H1 (cell line): ENCODE results near the gene ETV4. TPM values are rescaled to one million over a fixed set of nuclear protein-coding genes. Genes with fewer than 3 reads are reported as not detected.
A peak's percentile ranks its signal among the peaks of the same experiment; 100 is the strongest.

ENCODE experiments used
- CTCF ChIA-PET: fragments of 300-600 bp; sonication (Branson Sonifier 250); formaldehyde crosslinking; loops from one replicate; lab custom pipeline; 2021; ENCODE audit not compliant: partially characterized antibody; lab: Charles Lee
- POLR2A ChIA-PET: fragments of 300-600 bp; sonication (Branson Sonifier 250); formaldehyde crosslinking; loops from one replicate; lab custom pipeline; 2021; ENCODE audit warnings: inconsistent platforms; ENCODE audit not compliant: partially characterized antibody; lab: Charles Lee
- DNase-seq, 2 experiments: peaks; one replicate each; pipeline versions ENCODE4 v3.0.0 to v3.0.0-alpha.2; 2010 to 2022; ENCODE audit warnings: low spot score in 2 of 2, low read depth in 1 of 2, mixed read lengths in 1 of 2
- FAIRE-seq: peaks from 2 replicates; lab custom pipeline; 2011; peaks lifted over from hg19 to GRCh38; lab: Jason Lieb, UNC
- H2AFZ ChIP-seq: 2 replicates; pipeline ENCODE4 v1.8.1; 2012; ENCODE audit warnings: low read length, inconsistent platforms
- H2AK5ac ChIP-seq: 2 replicates; pipeline ENCODE4 v1.6.1; 2013; ENCODE audit warnings: low read depth, low read length
- H2BK120ac ChIP-seq: replicated peaks from 2 replicates; pipeline ENCODE3; 2013; ENCODE audit warnings: low read depth, low read length, inconsistent platforms
- H2BK12ac ChIP-seq: 2 replicates; pipeline ENCODE4 v1.6.1; 2013; ENCODE audit warnings: low read depth, low read length
- H2BK15ac ChIP-seq: 2 replicates; pipeline ENCODE4 v1.6.1; 2013; ENCODE audit warnings: low read length
- H2BK20ac ChIP-seq: 2 replicates; pipeline ENCODE4 v1.6.1; 2013; ENCODE audit warnings: low read length
- H2BK5ac ChIP-seq: 2 replicates; pipeline ENCODE4 v1.6.1; 2013; ENCODE audit warnings: low read depth, low read length
- H3K14ac ChIP-seq: 2 replicates; pipeline ENCODE4 v1.6.1; 2013; ENCODE audit warnings: inconsistent platforms; ENCODE audit not compliant: insufficient read length
- H3K18ac ChIP-seq: 2 replicates; pipeline ENCODE4 v1.6.1; 2013; ENCODE audit warnings: low read length; ENCODE audit errors: extremely low read depth
- H3K23ac ChIP-seq: 2 replicates; pipeline ENCODE4 v1.6.1; 2013; ENCODE audit warnings: inconsistent platforms; ENCODE audit not compliant: insufficient read length
- H3K23me2 ChIP-seq: 2 replicates; pipeline ENCODE4 v1.6.1; 2013; ENCODE audit warnings: low read depth, low read length
- H3K27ac ChIP-seq: 2 replicates; pipeline ENCODE4 v1.6.1; 2011; ENCODE audit warnings: low read depth, low read length, inconsistent platforms
- H3K27me3 ChIP-seq, 4 experiments: replicated peaks in 1 of 4; 1 replicate in 1 of 4; 2 replicates in 3 of 4; pipeline versions ENCODE4 v1.6.1 to v1.8.1; 2011 to 2013; ENCODE audit warnings: low read length in 3 of 4, mild to moderate bottlenecking in 3 of 4, inconsistent platforms in 2 of 4, mixed read lengths in 2 of 4, moderate library complexity in 1 of 4; ENCODE audit not compliant: control insufficient read depth in 3 of 4, insufficient read depth in 3 of 4; ENCODE audit errors: extremely low read depth in 1 of 4
- H3K36me3 ChIP-seq, 4 experiments: 2 replicates each; pipeline versions ENCODE4 v1.6.1 to v1.8.1; 2011 to 2013; ENCODE audit warnings: mild to moderate bottlenecking in 4 of 4, low read length in 3 of 4, moderate library complexity in 2 of 4, control low read depth in 1 of 4, inconsistent platforms in 1 of 4; ENCODE audit not compliant: insufficient read depth in 4 of 4, control insufficient read depth in 2 of 4
- H3K4ac ChIP-seq: replicated peaks from 2 replicates; pipeline ENCODE3; 2013; ENCODE audit warnings: low read length, low read depth, mixed read lengths, inconsistent platforms; ENCODE audit not compliant: insufficient read length
- H3K4me1 ChIP-seq, 4 experiments: replicated peaks in 1 of 4; 1 replicate in 1 of 4; 2 replicates in 3 of 4; pipeline versions ENCODE4 v1.6.1 to v1.8.1; 2011 to 2013; ENCODE audit warnings: low read length in 3 of 4, inconsistent platforms in 2 of 4, mixed read lengths in 1 of 4; ENCODE audit not compliant: insufficient read depth in 4 of 4, control insufficient read depth in 3 of 4
- H3K4me2 ChIP-seq, 2 experiments: 2 replicates each; pipeline versions ENCODE4 v1.6.1 to v1.8.1; 2011 to 2013; ENCODE audit warnings: low read depth in 2 of 2, low read length in 2 of 2, control low read depth in 1 of 2, inconsistent platforms in 1 of 2, mild to moderate bottlenecking in 1 of 2; ENCODE audit not compliant: insufficient read depth in 1 of 2
- H3K4me3 ChIP-seq, 4 experiments: fragments of 200-600, 300-600 bp in 1 of 4; sonication (generic), shearing (Covaris generic), sonication (Bioruptor Twin) in 1 of 4; 2 replicates each; pipeline versions ENCODE4 v1.5.1 to v1.8.1; 2011 to 2016; ENCODE audit warnings: low read length in 4 of 4, low read depth in 3 of 4, control low read depth in 2 of 4, inconsistent platforms in 2 of 4, mild to moderate bottlenecking in 2 of 4, mixed read lengths in 1 of 4, moderate library complexity in 1 of 4; ENCODE audit not compliant: insufficient read depth in 2 of 4; ENCODE audit errors: extremely low read depth in 1 of 4
- H3K56ac ChIP-seq: replicated peaks from 2 replicates; pipeline ENCODE3; 2013; ENCODE audit warnings: low read depth, mild to moderate bottlenecking, mixed read lengths, low read length, inconsistent platforms; ENCODE audit not compliant: insufficient read length
- H3K79me1 ChIP-seq: 2 replicates; pipeline ENCODE4 v1.6.1; 2013; ENCODE audit warnings: low read depth, low read length, control low read depth
- H3K79me2 ChIP-seq, 2 experiments: 2 replicates each; pipeline versions ENCODE4 v1.6.1 to v1.8.1; 2012 to 2013; ENCODE audit warnings: low read length in 2 of 2, mild to moderate bottlenecking in 2 of 2, inconsistent platforms in 1 of 2; ENCODE audit not compliant: insufficient read depth in 2 of 2, control insufficient read depth in 1 of 2
- H3K9ac ChIP-seq, 4 experiments: replicated peaks in 1 of 4; 1 replicate in 1 of 4; 2 replicates in 3 of 4; pipeline versions ENCODE4 v1.6.1 to v1.8.1; 2011 to 2013; ENCODE audit warnings: low read depth in 3 of 4, low read length in 3 of 4, control low read depth in 2 of 4, mild to moderate bottlenecking in 2 of 4, moderate library complexity in 2 of 4, inconsistent platforms in 1 of 4; ENCODE audit errors: extremely low read depth in 1 of 4
- H3K9me3 ChIP-seq, 2 experiments: 2 replicates each; pipeline versions ENCODE4 v1.6.1 to v1.8.1; 2012 to 2013; ENCODE audit warnings: mild to moderate bottlenecking in 2 of 2, moderate library complexity in 2 of 2, control low read depth in 1 of 2, inconsistent platforms in 1 of 2, low read depth in 1 of 2, low read length in 1 of 2, mixed read lengths in 1 of 2; ENCODE audit not compliant: insufficient read depth in 2 of 2
- H4K20me1 ChIP-seq, 2 experiments: replicated peaks in 1 of 2; 2 replicates each; pipeline versions ENCODE3 to v1.8.1; 2011 to 2013; ENCODE audit warnings: inconsistent platforms in 2 of 2, low read length in 2 of 2, mild to moderate bottlenecking in 1 of 2; ENCODE audit not compliant: insufficient read depth in 2 of 2, control insufficient read depth in 1 of 2
- H4K5ac ChIP-seq: 2 replicates; pipeline ENCODE4 v1.6.1; 2013; ENCODE audit warnings: low read length, low read depth, mixed read lengths, inconsistent platforms; ENCODE audit not compliant: insufficient read length
- H4K8ac ChIP-seq: 2 replicates; pipeline ENCODE4 v1.8.0; 2013; ENCODE audit warnings: mild to moderate bottlenecking, moderate library complexity, low read length, inconsistent platforms; ENCODE audit not compliant: insufficient read depth; ENCODE audit errors: extremely low read depth
- H4K91ac ChIP-seq: replicated peaks from 2 replicates; pipeline ENCODE3; 2013; ENCODE audit warnings: low read length, mixed read lengths, inconsistent platforms; ENCODE audit not compliant: insufficient read length
- FOSL1 ChIP-seq: IDR thresholded peaks from 2 replicates; pipeline ENCODE4 v1.6.1; 2011; ENCODE audit warnings: mild to moderate bottlenecking, low read depth, low read length, moderate library complexity; ENCODE audit not compliant: insufficient read depth
- HDAC2 ChIP-seq, 2 experiments: fragments of 300-600 bp in 1 of 2; sonication (generic) in 1 of 2; IDR thresholded peaks; 2 replicates each; pipeline ENCODE4 v1.6.1; 2011 to 2012; ENCODE audit warnings: low read depth in 2 of 2, low read length in 2 of 2, mild to moderate bottlenecking in 2 of 2, moderate library complexity in 2 of 2, borderline replicate concordance in 1 of 2, inconsistent platforms in 1 of 2
- KDM4A ChIP-seq: IDR thresholded peaks from one replicate; pipeline ENCODE4 v1.7.1; 2012; ENCODE audit warnings: low read depth, mild to moderate bottlenecking, moderate library complexity, low read length, inconsistent platforms; ENCODE audit not compliant: severe bottlenecking
- KDM5A ChIP-seq: fragments of 200-600 bp; IDR thresholded peaks from 2 replicates; pipeline ENCODE4 v1.7.1; 2012; ENCODE audit warnings: mild to moderate bottlenecking, low read length, inconsistent platforms, mixed read lengths
- NRF1 ChIP-seq: IDR thresholded peaks from 2 replicates; pipeline ENCODE4 v1.6.1; 2011; ENCODE audit warnings: mild to moderate bottlenecking, low read depth, low read length, improper control_type of control experiment
- RBBP5 ChIP-seq: IDR thresholded peaks from 2 replicates; pipeline ENCODE4 v1.7.1; 2012; ENCODE audit warnings: low read depth, mild to moderate bottlenecking, inconsistent platforms, low read length, moderate library complexity, borderline replicate concordance
- TEAD4 ChIP-seq: IDR thresholded peaks from 2 replicates; pipeline ENCODE4 v1.6.1; 2012; ENCODE audit warnings: low read depth, low read length, inconsistent platforms, mixed read lengths
- USF2 ChIP-seq: IDR thresholded peaks from 2 replicates; pipeline ENCODE4 v1.6.1; 2011; ENCODE audit warnings: low read length, improper control_type of control experiment
- YY1 ChIP-seq: IDR thresholded peaks from 2 replicates; pipeline ENCODE4 v1.6.1; 2011; ENCODE audit warnings: low read depth, mild to moderate bottlenecking, low read length
- ZNF274 ChIP-seq: IDR thresholded peaks from 2 replicates; pipeline ENCODE4 v1.7.0; 2012; ENCODE audit warnings: low read length, borderline replicate concordance; ENCODE audit errors: extremely low read depth
- WGBS, 2 experiments: shearing (Covaris generic) in 1 of 2; methylation state at CpG; one replicate each; pipeline versions ENCODE4 v1.1.6 to v1.1.7; 2013 to 2015; ENCODE audit warnings: low lambda C conversion rate in 2 of 2, mixed read lengths in 2 of 2, inconsistent platforms in 1 of 2, low coverage in 1 of 2, missing lambda C conversion rate in 1 of 2; ENCODE audit not compliant: insufficient replicate concordance in 2 of 2, insufficient coverage in 1 of 2, insufficient read length in 1 of 2; ENCODE audit errors: extremely low coverage in 1 of 2, missing lambda C conversion rate in 1 of 2; 5-methylcytosine and 5-hydroxymethylcytosine counted together
- polyA plus RNA-seq, 7 experiments: library from polyadenylated mRNA; depleted of rRNA in 3 of 7; stranded (reverse) in 5 of 7; unstranded in 2 of 7; fragments of >200 nt in 5 of 7; fragments of 200-250 nt in 2 of 7; gene quantifications; 1 replicate in 5 of 7; 2 replicates in 1 of 7; 4 replicates in 1 of 7; pipeline versions ENCODE4 v1.2.1 to v1.2.3, GENCODE V29; 2011 to 2013; ENCODE audit warnings: missing spikeins in 2 of 7, mixed read lengths in 2 of 7
- total RNA-seq: library from RNA; stranded (reverse); fragmentation: NEBNext Ultra II Directional; extraction: Animal tissue kit (Norgen Biotek cat#: 25700); gene quantifications from 2 replicates; pipeline ENCODE4 v1.2.1, GENCODE V29; 2021

ETV4 gene
- total and polyA plus RNA-seq, 2 of the 8 experiments (the other 6 are each of a cell fraction or from before 2014, with no cell fraction given): 75.2 to 143 TPM

- H2BK5ac ChIP-seq: peak overlapping the region; percentile 60; the same call in 1 of the 2 replicates
- H3K9me3 ChIP-seq: no peaks in the 10 kb centered on the region
- no peak overlapping the region for H3K4me3 ChIP-seq
- no peak overlapping the region for H4K5ac ChIP-seq
- WGBS, 2 experiments: 82% methylated on average over 3 of the region's 3 CpGs; no CpG with 5 or more reads in 1 of the 2 experiments
- H3K56ac ChIP-seq: no peak overlapping the region
- H2BK15ac ChIP-seq: peak overlapping the region; percentile 95; the same call in 1 of the 2 replicates
- FAIRE-seq (no peak), DNase-seq (no peak)
- H3K9ac ChIP-seq: 0 out of 7 replicates have a peak overlapping the region, but pooled peaks of 1 of the 4 experiments have one; percentile 3
- H4K91ac ChIP-seq: peak overlapping the region; percentile 86
- H3K4me2 ChIP-seq: peak overlapping the region in 1 of 2 experiments; percentile 27; a peak in 2 of 4 replicates
- ChIA-PET CTCF (interaction anchor here (0.5 to 2.1 kb wide), 9 partner anchors 11 to 212 kb away, joined by 3 to 11 read pairs (median 5); partner anchors contain the start of gene DHX8), POLR2A (interaction anchor here (1.0 to 1.3 kb wide), 4 partner anchors 11 to 23 kb away, joined by 3 to 7 read pairs (median 5); no protein-coding TSS in a partner anchor)
- no peaks in the 10 kb centered on the region for H4K20me1 ChIP-seq
- peaks cover 0 to 12% (median 7%) of the 10 kb centered on the region in 4 experiments; a peak in 5 of 7 replicates for H3K27me3 ChIP-seq
- H3K4me1 ChIP-seq: peaks cover 4 to 27% (median 13%) of the 10 kb centered on the region in 4 experiments
- H2BK12ac ChIP-seq: peak overlapping the region; percentile 97; the same call in 1 of the 2 replicates
- peaks cover 16% of the 10 kb centered on the region for H3K23me2 ChIP-seq
- peaks cover 0 to 10% of the 10 kb centered on the region in 2 experiments; a peak in 2 of 4 replicates for H3K79me2 ChIP-seq
- H3K79me1 ChIP-seq: no peaks in the 10 kb centered on the region
- H3K4ac ChIP-seq: no peak overlapping the region
- no peak overlapping the region for H3K14ac ChIP-seq
- peak overlapping the region; percentile 38 for H2BK120ac ChIP-seq
- H4K8ac ChIP-seq: no peak overlapping the region
- no peak overlapping the region for H2AFZ ChIP-seq
- peak overlapping the region; percentile 82; the same call in 1 of the 2 replicates for H2BK20ac ChIP-seq
- no peak overlapping the region for H3K23ac ChIP-seq
- no peak overlapping the region for H3K27ac ChIP-seq
- peak overlapping the region; percentile 75; the same call in 1 of the 2 replicates for H2AK5ac ChIP-seq
- H3K18ac ChIP-seq: peak overlapping the region; percentile 78
- no peaks in the 10 kb centered on the region for H3K36me3 ChIP-seq
- TF ChIP-seq KDM5A (no peak), ZNF274 (no peak), FOSL1 (no peak), NRF1 (no peak), YY1 (no peak), KDM4A (no peak), USF2 (no peak), RBBP5 (no peak), TEAD4 (no peak), HDAC2 (IDR thresholded peaks at IDR 0.05; ENCODE audit: borderline replicate concordance in 1 of 2, low read depth in 2 of 2, low read length in 2 of 2) (no peak)
Observed at GRCh38 chr17:43548689-43549379, 2.7 kb upstream of the ETV4 start.
